GM23338 (cell line): ENCODE data around the gene ITGA1. TPM values are rescaled to one million over a fixed set of nuclear protein-coding genes. Genes with fewer than 3 reads are reported as not detected.

Experiments
- ATAC-seq: fragments of 200-7000 bp; cut with Tn5 transposase; 3 replicates; pipeline ENCODE4 v1.9.1; 2020
- DNase-seq: peaks from one replicate; pipeline ENCODE4 v3.0.0-alpha.2; 2015; ENCODE audit warnings: low spot score
- H2AFZ ChIP-seq: fragments of 200-600 bp; sonication (generic); 2 replicates; pipeline ENCODE4 v1.8.0; 2016; ENCODE audit warnings: antibody characterized with exemption, mild to moderate bottlenecking, moderate library complexity
- H3F3A ChIP-seq: fragments of 200-600 bp; sonication (generic); replicated peaks from 2 replicates; pipeline ENCODE4 v1.8.0; 2017; ENCODE audit warnings: antibody characterized with exemption, mixed run types, low read depth
- H3K27ac ChIP-seq: fragments of 200-600 bp; sonication (generic); 2 replicates; pipeline ENCODE4 v1.6.1; 2016; ENCODE audit warnings: low read depth
- H3K27me3 ChIP-seq: fragments of 200-600 bp; sonication (generic); 2 replicates; pipeline ENCODE4 v1.8.0; 2016; ENCODE audit warnings: mild to moderate bottlenecking, mixed run types, moderate library complexity; ENCODE audit not compliant: insufficient read depth
- H3K36me3 ChIP-seq: fragments of 200-600 bp; sonication (generic); 2 replicates; pipeline ENCODE4 v1.8.0; 2016; ENCODE audit warnings: mild to moderate bottlenecking; ENCODE audit not compliant: insufficient read depth
- H3K4me1 ChIP-seq: fragments of 200-600 bp; sonication (generic); 2 replicates; pipeline ENCODE4 v1.8.0; 2016; ENCODE audit warnings: mild to moderate bottlenecking, moderate library complexity; ENCODE audit not compliant: insufficient read depth
- H3K4me2 ChIP-seq: fragments of 200-600 bp; sonication (generic); 2 replicates; pipeline ENCODE4 v1.7.1; 2017; ENCODE audit warnings: mixed run types
- H3K4me3 ChIP-seq: fragments of 200-600 bp; sonication (generic); 2 replicates; pipeline ENCODE4 v1.6.1; 2016; ENCODE audit warnings: mixed run types
- H3K79me2 ChIP-seq: fragments of 200-600 bp; sonication (generic); replicated peaks from 2 replicates; pipeline ENCODE4 v1.8.0; 2017; ENCODE audit warnings: mild to moderate bottlenecking; ENCODE audit not compliant: insufficient read depth
- H3K9me2 ChIP-seq: fragments of 200-600 bp; sonication (generic); 2 replicates; pipeline ENCODE4 v1.8.0; 2017; ENCODE audit not compliant: insufficient read depth
- H4K20me1 ChIP-seq: fragments of 200-600 bp; sonication (generic); replicated peaks from 2 replicates; pipeline ENCODE4 v1.8.0; 2017; ENCODE audit warnings: mild to moderate bottlenecking; ENCODE audit not compliant: insufficient read depth
- H3K27ac Mint-ChIP-seq: 2 replicates; pipeline ENCODE4 v1.8.0; 2020; ENCODE audit warnings: inconsistent platforms, mild to moderate bottlenecking, moderate library complexity, mixed read lengths
- H3K27me3 Mint-ChIP-seq: 3 replicates; pipeline ENCODE4 v1.8.0; 2022; ENCODE audit warnings: low read depth, mild to moderate bottlenecking, moderate library complexity, mixed read lengths, inconsistent platforms; ENCODE audit not compliant: insufficient read depth, poor library complexity
- H3K36me3 Mint-ChIP-seq: 3 replicates; pipeline ENCODE4 v1.8.0; 2021; ENCODE audit warnings: low read depth, mild to moderate bottlenecking, inconsistent platforms, moderate library complexity, mixed read lengths
- H3K4me1 Mint-ChIP-seq: 3 replicates; pipeline ENCODE4 v1.8.0; 2020; ENCODE audit warnings: mild to moderate bottlenecking, inconsistent platforms, mixed read lengths
- H3K4me3 Mint-ChIP-seq: 3 replicates; pipeline ENCODE4 v1.8.0; 2021; ENCODE audit warnings: moderate library complexity, mild to moderate bottlenecking, inconsistent platforms, mixed read lengths
- H3K9me3 Mint-ChIP-seq: 3 replicates; pipeline ENCODE4 v1.8.0; 2020; ENCODE audit warnings: moderate library complexity, mild to moderate bottlenecking, inconsistent platforms, mixed read lengths
- CREB1 ChIP-seq: fragments of 250-450 bp; sonication (Bioruptor Pico); IDR thresholded peaks from 2 replicates; pipeline ENCODE4 v1.5.0; 2020; ENCODE audit warnings: low read depth, mild to moderate bottlenecking, moderate library complexity
- CTCF ChIP-seq, 2 experiments: fragments of 200-600 bp in 1 of 2; sonication (generic) in 1 of 2; conservative IDR thresholded peaks; 2 replicates each; pipeline versions ENCODE4 v1.5.1 to v1.6.1; 2016 to 2017; ENCODE audit warnings: antibody characterized with exemption in 2 of 2, low read depth in 2 of 2, mild to moderate bottlenecking in 2 of 2, moderate library complexity in 1 of 2
- ETS1 ChIP-seq: IDR thresholded peaks from 2 replicates; pipeline ENCODE4 v1.6.1; 2016; ENCODE audit warnings: antibody characterized with exemption
- EZH2 ChIP-seq: fragments of 200-600 bp; sonication (generic); IDR thresholded peaks from one replicate; pipeline ENCODE4 v1.8.0; 2017; ENCODE audit warnings: antibody characterized with exemption, mild to moderate bottlenecking, low read depth; ENCODE audit not compliant: unreplicated experiment
- EZH2phosphoT487 ChIP-seq: fragments of 200-600 bp; sonication (generic); IDR thresholded peaks from one replicate; pipeline ENCODE4 v1.8.1; 2018; ENCODE audit warnings: antibody characterized with exemption; ENCODE audit not compliant: unreplicated experiment
- NANOG ChIP-seq: IDR thresholded peaks from 2 replicates; pipeline ENCODE4 v1.6.1; 2016; ENCODE audit warnings: antibody characterized with exemption, borderline replicate concordance
- POLR2AphosphoS5 ChIP-seq: IDR thresholded peaks from 2 replicates; pipeline ENCODE4 v1.6.1; 2016; ENCODE audit warnings: antibody characterized with exemption, low read depth
- REST ChIP-seq: IDR thresholded peaks from one replicate; pipeline ENCODE4 v1.6.1; 2018; ENCODE audit warnings: antibody characterized with exemption; ENCODE audit not compliant: unreplicated experiment
- ZNF114 ChIP-seq: fragments of 250-450 bp; sonication (Bioruptor Pico); IDR thresholded peaks from 2 replicates; pipeline ENCODE4 v1.5.0; 2020; ENCODE audit warnings: mild to moderate bottlenecking, moderate library complexity
- ZNF331 ChIP-seq: fragments of 250-450 bp; sonication (Bioruptor Pico); IDR thresholded peaks from 2 replicates; pipeline ENCODE4 v1.5.0; 2020; ENCODE audit warnings: low read depth, mild to moderate bottlenecking, moderate library complexity
- ZNF462 ChIP-seq: fragments of 250-450 bp; sonication (Bioruptor Pico); IDR thresholded peaks from 2 replicates; pipeline ENCODE4 v1.5.0; 2020; ENCODE audit warnings: mild to moderate bottlenecking, moderate library complexity
- polyA plus RNA-seq: library from polyadenylated mRNA; unstranded; fragments of >200 nt; fragmentation: Nextera tagmentation; extraction: Ambion mirVana; gene quantifications from 2 replicates; pipeline ENCODE4 v1.2.1, GENCODE V29; 2016
- total RNA-seq: library from RNA; depleted of rRNA; stranded (reverse); fragments of >200 nt; shearing (Covaris generic); gene quantifications from 2 replicates; pipeline ENCODE4 v1.2.3, GENCODE V29; 2014

The ITGA1 gene
- total and polyA plus RNA-seq, 2 experiments from 2014 or later = 1.8 to 4.9 TPM

GRCh38 chr5:52804387-52804791 lies 16.7 kb downstream of the ITGA1 start:
- Mint-ChIP-seq H3K27me3 (peaks cover 6% of the 10 kb centered on the region), H3K36me3 (peaks cover 25% of the 10 kb centered on the region; the same call in 2 of the 3 replicates), H3K4me1 (peaks cover 24% of the 10 kb centered on the region; the same call in 2 of the 3 replicates), H3K27ac (0 out of 2 replicates have a peak overlapping the region, but pooled peaks have one; percentile 61), H3K4me3 (peak overlapping the region; percentile 38; the same call in 2 of the 3 replicates), H3K9me3 (no peaks in the 10 kb centered on the region)
- Histone ChIP-seq H3K4me1 (peaks cover 32% of the 10 kb centered on the region), H3K79me2 (peaks cover 52% of the 10 kb centered on the region), H3F3A (no peaks in the 10 kb centered on the region), H3K4me3 (no peak overlapping the region), H3K27me3 (no peaks in the 10 kb centered on the region), H4K20me1 (no peaks in the 10 kb centered on the region), H3K4me2 (peak overlapping the region; percentile 23; the same call in 1 of the 2 replicates), H3K9me2 (no peaks in the 10 kb centered on the region), H3K36me3 (no peaks in the 10 kb centered on the region), H2AFZ (no peak overlapping the region), H3K27ac (no peak overlapping the region)
- TF ChIP-seq CTCF (conservative IDR thresholded peaks at IDR 0.05; ENCODE audit: low read depth in 2 of 2) (no peak), EZH2phosphoT487 (no peak), ETS1 (no peak), REST (no peak), EZH2 (no peak), ZNF462 (CRISPR knock-in tag) (no peak), ZNF114 (CRISPR knock-in tag) (no peak), ZNF331 (CRISPR knock-in tag) (no peak), POLR2AphosphoS5 (no peak), CREB1 (no peak), NANOG (no peak)
- ATAC-seq (no peak), DNase-seq (no peak)
